Smooth muscle cell (in vitro differentiated cells): ENCODE results near the gene NCOA4. TPM values are rescaled to one million over a fixed set of nuclear protein-coding genes. Genes with fewer than 3 reads are reported as not detected.

Experiments
- DNase-seq: peaks from one replicate; lab custom pipeline; 2025; ENCODE audit not compliant: unreplicated experiment; lab: John Stamatoyannopoulos, UW
- H2AFZ ChIP-seq: fragments of 200-600 bp; sonication (generic); 2 replicates; pipeline ENCODE4 v1.6.0; 2016; ENCODE audit warnings: antibody characterized with exemption, low read depth, mild to moderate bottlenecking
- H3F3A ChIP-seq: fragments of 200-600 bp; sonication (generic); 2 replicates; pipeline ENCODE4 v1.6.0; 2017; ENCODE audit warnings: antibody characterized with exemption, low read depth
- H3K27ac ChIP-seq: fragments of 200-600 bp; sonication (generic); 2 replicates; pipeline ENCODE4 v1.5.1; 2016; ENCODE audit warnings: low read depth, mild to moderate bottlenecking
- H3K27me3 ChIP-seq: fragments of 200-600 bp; sonication (generic); 2 replicates; pipeline ENCODE4 v1.6.1; 2016; ENCODE audit warnings: low read depth, mild to moderate bottlenecking
- H3K36me3 ChIP-seq: fragments of 200-600 bp; sonication (generic); 2 replicates; pipeline ENCODE4 v1.5.1; 2016; ENCODE audit warnings: low read depth
- H3K4me1 ChIP-seq: fragments of 200-600 bp; sonication (generic); 2 replicates; pipeline ENCODE4 v1.5.1; 2016; ENCODE audit warnings: low read depth
- H3K4me2 ChIP-seq: fragments of 200-600 bp; sonication (generic); 2 replicates; pipeline ENCODE4 v1.6.0; 2016; ENCODE audit warnings: mild to moderate bottlenecking
- H3K4me3 ChIP-seq: fragments of 200-600 bp; sonication (generic); 2 replicates; pipeline ENCODE4 v1.5.1; 2016; ENCODE audit warnings: mild to moderate bottlenecking
- H3K79me2 ChIP-seq: fragments of 200-600 bp; sonication (generic); 2 replicates; pipeline ENCODE4 v1.6.0; 2016; ENCODE audit warnings: low read depth, mild to moderate bottlenecking
- H3K9ac ChIP-seq: fragments of 200-600 bp; sonication (generic); 2 replicates; pipeline ENCODE4 v1.6.0; 2016; ENCODE audit warnings: low read depth
- H3K9me3 ChIP-seq: fragments of 200-600 bp; sonication (generic); replicated peaks from 2 replicates; pipeline ENCODE4 v1.5.1; 2016; ENCODE audit warnings: low read depth
- H4K20me1 ChIP-seq: fragments of 200-600 bp; sonication (generic); 2 replicates; pipeline ENCODE4 v1.6.0; 2016; ENCODE audit warnings: low read depth
- WGBS: methylation state at CpG from one replicate; pipeline ENCODE4 v1.1.7; 2016; ENCODE audit warnings: low lambda C conversion rate; 5-methylcytosine and 5-hydroxymethylcytosine counted together
- polyA plus RNA-seq: library from polyadenylated mRNA; unstranded; fragments of >200 nt; fragmentation: Nextera tagmentation; extraction: Ambion mirVana; gene quantifications from 2 replicates; pipeline ENCODE4 v1.2.1, GENCODE V29; 2016
- total RNA-seq: library from RNA; depleted of rRNA; stranded (reverse); fragments of >200 nt; gene quantifications from 2 replicates; pipeline ENCODE4 v1.2.3, GENCODE V29; 2014
- TF ChIP-seq, protein P1 (sequence below): fragments of 200-600 bp; sonication (generic); IDR thresholded peaks from 2 replicates; pipeline ENCODE4 v1.5.1; 2017; ENCODE audit warnings: borderline replicate concordance, mild to moderate bottlenecking, antibody characterized with exemption; ENCODE audit not compliant: insufficient read depth, poor library complexity, severe bottlenecking

NCOA4 gene
- total and polyA plus RNA-seq, 2 experiments from 2014 or later: 61.3 to 147 TPM

DNA sequence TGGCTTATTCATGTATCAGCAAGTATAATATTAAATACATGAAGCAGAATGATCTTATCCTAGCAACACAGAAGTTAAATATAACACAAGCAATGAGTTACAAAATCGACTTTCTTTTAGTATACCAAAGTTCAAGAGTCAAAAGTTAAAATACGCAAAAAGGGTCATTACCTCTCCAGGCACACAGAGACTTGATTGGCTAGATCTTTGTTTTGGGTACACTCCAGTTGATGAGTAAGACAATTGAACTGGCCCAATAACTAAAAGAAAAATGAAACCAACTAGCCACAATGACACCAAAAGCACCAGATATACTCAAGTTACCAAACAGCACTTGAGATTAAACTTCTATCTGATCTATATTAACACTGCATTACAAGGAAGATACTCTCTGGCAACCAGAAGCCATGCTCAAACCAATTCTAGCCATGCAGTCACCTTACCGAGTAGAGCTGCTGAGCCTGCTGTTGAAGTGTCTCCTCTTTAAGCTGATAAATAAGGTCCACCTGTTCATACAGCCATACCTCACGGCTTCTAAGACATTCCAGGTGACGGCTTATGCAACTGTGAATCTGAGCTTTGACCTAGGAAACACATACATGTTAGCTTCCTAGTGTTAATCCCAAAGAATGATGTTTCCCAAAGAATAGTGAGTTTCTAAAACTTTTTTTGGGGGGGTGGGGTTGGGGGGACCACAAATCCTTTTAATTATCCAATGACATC, 15.6 kb downstream of the NCOA4 start:
- WGBS: 96% methylated on average over 5 of the region's 5 CpGs
- H3K27me3 ChIP-seq: no peaks in the 10 kb centered on the region
- TF ChIP-seq, protein P1, sequence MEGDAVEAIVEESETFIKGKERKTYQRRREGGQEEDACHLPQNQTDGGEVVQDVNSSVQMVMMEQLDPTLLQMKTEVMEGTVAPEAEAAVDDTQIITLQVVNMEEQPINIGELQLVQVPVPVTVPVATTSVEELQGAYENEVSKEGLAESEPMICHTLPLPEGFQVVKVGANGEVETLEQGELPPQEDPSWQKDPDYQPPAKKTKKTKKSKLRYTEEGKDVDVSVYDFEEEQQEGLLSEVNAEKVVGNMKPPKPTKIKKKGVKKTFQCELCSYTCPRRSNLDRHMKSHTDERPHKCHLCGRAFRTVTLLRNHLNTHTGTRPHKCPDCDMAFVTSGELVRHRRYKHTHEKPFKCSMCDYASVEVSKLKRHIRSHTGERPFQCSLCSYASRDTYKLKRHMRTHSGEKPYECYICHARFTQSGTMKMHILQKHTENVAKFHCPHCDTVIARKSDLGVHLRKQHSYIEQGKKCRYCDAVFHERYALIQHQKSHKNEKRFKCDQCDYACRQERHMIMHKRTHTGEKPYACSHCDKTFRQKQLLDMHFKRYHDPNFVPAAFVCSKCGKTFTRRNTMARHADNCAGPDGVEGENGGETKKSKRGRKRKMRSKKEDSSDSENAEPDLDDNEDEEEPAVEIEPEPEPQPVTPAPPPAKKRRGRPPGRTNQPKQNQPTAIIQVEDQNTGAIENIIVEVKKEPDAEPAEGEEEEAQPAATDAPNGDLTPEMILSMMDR: no peak
- H3K27ac ChIP-seq: no peak overlapping the region
- H2AFZ ChIP-seq: no peak overlapping the region
- no peaks in the 10 kb centered on the region for H3K9me3 ChIP-seq
- H3K79me2 ChIP-seq: peaks cover 62% of the 10 kb centered on the region
- H3K4me1 ChIP-seq: peaks cover 16% of the 10 kb centered on the region
- H3K4me3 ChIP-seq: no peak overlapping the region
- peaks cover 33% of the 10 kb centered on the region for H3K36me3 ChIP-seq
- DNase-seq: no peak
- no peak overlapping the region for H3K4me2 ChIP-seq
- no peak overlapping the region for H3K9ac ChIP-seq
- peaks cover 66% of the 10 kb centered on the region for H4K20me1 ChIP-seq
- H3F3A ChIP-seq: peaks cover 3% of the 10 kb centered on the region

DNA sequence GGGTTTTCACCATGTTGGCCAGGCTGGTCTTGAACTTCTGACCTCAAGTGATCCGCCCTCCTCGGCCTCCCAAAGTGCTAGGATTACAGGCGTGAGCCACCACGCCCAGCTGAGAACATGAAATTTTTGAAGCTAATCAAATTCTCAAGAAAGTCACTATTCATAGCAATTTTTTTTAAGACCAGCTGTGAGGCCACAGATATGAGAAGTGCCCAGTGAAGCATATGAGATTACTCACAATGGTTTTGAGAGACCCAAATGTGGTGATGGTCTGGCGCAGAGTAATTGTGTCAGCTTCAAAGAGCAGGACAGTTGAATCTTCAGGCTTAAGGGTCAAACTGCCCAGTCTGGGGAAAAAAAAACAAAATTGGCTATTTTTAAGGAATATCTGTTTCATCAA, 16.2 kb downstream of the NCOA4 start:
- Histone ChIP-seq H3K4me3 (no peak overlapping the region), H3K36me3 (peaks cover 33% of the 10 kb centered on the region), H2AFZ (no peak overlapping the region), H3K79me2 (peaks cover 57% of the 10 kb centered on the region), H4K20me1 (peaks cover 66% of the 10 kb centered on the region), H3K9me3 (no peaks in the 10 kb centered on the region), H3K27ac (no peak overlapping the region), H3K9ac (no peak overlapping the region), H3K4me2 (no peak overlapping the region), H3K4me1 (peaks cover 10% of the 10 kb centered on the region), H3F3A (peaks cover 7% of the 10 kb centered on the region), H3K27me3 (no peaks in the 10 kb centered on the region)
- DNase-seq: no peak
- WGBS: 97% methylated on average over 5 of the region's 5 CpGs
- TF ChIP-seq, protein P1: no peak

DNA sequence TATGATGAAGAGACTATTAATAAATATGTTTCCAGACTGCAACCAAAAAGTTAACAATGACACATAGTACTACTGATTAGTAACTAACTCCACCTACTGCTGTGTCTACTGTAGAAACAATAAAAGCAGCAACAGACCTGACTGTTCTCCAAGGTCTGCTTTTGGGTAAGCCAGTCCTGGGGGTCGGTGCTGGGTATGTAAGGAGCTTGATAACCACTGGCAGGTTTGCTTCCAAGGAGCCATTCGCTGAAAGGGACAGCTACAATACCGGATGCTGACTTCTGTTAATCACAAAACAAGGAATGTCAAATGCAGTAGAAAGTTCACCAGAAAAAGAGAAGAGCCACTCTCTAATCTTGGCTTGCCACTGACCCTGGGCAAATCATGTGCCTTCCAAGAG, 17.7 kb downstream of the NCOA4 start:
- no peak overlapping the region for H2AFZ ChIP-seq
- H3K4me1 ChIP-seq: no peaks in the 10 kb centered on the region
- H3K36me3 ChIP-seq: peaks cover 47% of the 10 kb centered on the region
- H3K27ac ChIP-seq: no peak overlapping the region
- peaks cover 21% of the 10 kb centered on the region for H3F3A ChIP-seq
- WGBS: 93% methylated on average over 3 of the region's 3 CpGs
- no peak for DNase-seq
- no peaks in the 10 kb centered on the region for H3K27me3 ChIP-seq
- no peaks in the 10 kb centered on the region for H3K9me3 ChIP-seq
- no peak overlapping the region for H3K4me3 ChIP-seq
- TF ChIP-seq, protein P1: no peak
- peaks cover 50% of the 10 kb centered on the region for H3K79me2 ChIP-seq
- H3K9ac ChIP-seq: no peak overlapping the region
- peaks cover 63% of the 10 kb centered on the region for H4K20me1 ChIP-seq
- no peak overlapping the region for H3K4me2 ChIP-seq

DNA sequence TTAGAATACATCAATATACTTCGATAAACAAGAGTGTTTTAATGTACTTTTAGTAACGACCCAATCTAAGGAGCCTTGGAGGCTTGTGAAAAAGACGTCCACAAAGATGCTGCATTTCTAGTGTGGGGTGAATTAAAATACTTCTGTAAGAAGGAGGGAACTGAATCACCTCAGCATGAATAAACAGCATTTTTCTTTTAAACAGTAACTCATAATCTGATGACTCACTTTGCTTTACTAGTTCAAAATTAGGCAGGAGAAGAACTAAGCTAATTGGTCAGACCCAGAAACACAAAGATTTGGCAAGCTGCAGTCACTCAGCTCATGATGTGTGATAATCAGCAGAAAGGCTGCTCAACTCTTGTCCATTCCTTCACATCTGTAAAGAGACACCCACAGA, 24.2 kb downstream of the NCOA4 start:
- H3K79me2 ChIP-seq: peaks cover 8% of the 10 kb centered on the region
- H3K9ac ChIP-seq: no peak overlapping the region
- WGBS: 62% methylated on average over 3 of the region's 3 CpGs
- H3K27me3 ChIP-seq: no peaks in the 10 kb centered on the region
- H3K4me2 ChIP-seq: peak overlapping the region; percentile 49
- H3K4me1 ChIP-seq: no peaks in the 10 kb centered on the region
- H3K9me3 ChIP-seq: no peaks in the 10 kb centered on the region
- peaks cover 45% of the 10 kb centered on the region for H4K20me1 ChIP-seq
- H3K36me3 ChIP-seq: peaks cover 20% of the 10 kb centered on the region
- H2AFZ ChIP-seq: no peak overlapping the region
- no peak for DNase-seq
- TF ChIP-seq, protein P1: no peak
- peak overlapping the region; percentile 67 for H3K27ac ChIP-seq
- H3F3A ChIP-seq: peaks cover 37% of the 10 kb centered on the region
- no peak overlapping the region for H3K4me3 ChIP-seq
